ENCODE data around the gene TSPAN9.

TSPAN9 gene

GRCh38 chr12:3317481-3317815 lies 240.3 kb downstream of the TSPAN9 start:
- H3K27me3 ChIP-seq (ENCODE audit: insufficient read depth, low read depth, severe bottlenecking): no peaks in the 10 kb centered on the region
- DNase-seq: no peak
- no peak overlapping the region for H3K4me3 ChIP-seq (ENCODE audit: low read depth, low read length)
- H3K9me3 ChIP-seq (ENCODE audit: severe bottlenecking): no peaks in the 10 kb centered on the region
- no peaks in the 10 kb centered on the region; the same call in 1 of the 2 replicates for H3K36me3 ChIP-seq
- no peak overlapping the region for H3K27ac ChIP-seq
- no peak for TF ChIP-seq CTCF (IDR thresholded peaks at IDR 0.05; ENCODE audit: low read depth, low read length)

- H3K27ac ChIP-seq: no peak overlapping the region
- TF ChIP-seq CTCF (IDR thresholded peaks at IDR 0.05; ENCODE audit: low read depth, low read length): no peak
- H3K27me3 ChIP-seq (ENCODE audit: insufficient read depth, low read depth, severe bottlenecking): no peaks in the 10 kb centered on the region
- H3K36me3 ChIP-seq: no peaks in the 10 kb centered on the region; the same call in 1 of the 2 replicates
- no peak for DNase-seq
- no peak overlapping the region for H3K4me3 ChIP-seq (ENCODE audit: low read depth, low read length)
- no peaks in the 10 kb centered on the region for H3K9me3 ChIP-seq (ENCODE audit: severe bottlenecking)
Measured at GRCh38 chr12:3317841-3318501, 240.8 kb downstream of the TSPAN9 start.

- Histone ChIP-seq H3K9me3 (ENCODE audit: severe bottlenecking) (no peaks in the 10 kb centered on the region), H3K27ac (no peak overlapping the region), H3K27me3 (ENCODE audit: insufficient read depth, low read depth, severe bottlenecking) (no peaks in the 10 kb centered on the region), H3K4me3 (ENCODE audit: low read depth, low read length) (no peak overlapping the region), H3K36me3 (no peaks in the 10 kb centered on the region)
- no peak for DNase-seq
- no peak for TF ChIP-seq CTCF (IDR thresholded peaks at IDR 0.05; ENCODE audit: low read depth, low read length)
Measured at GRCh38 chr12:3319723-3320492, 242.7 kb downstream of the TSPAN9 start.

- Histone ChIP-seq H3K27me3 (ENCODE audit: insufficient read depth, low read depth, severe bottlenecking) (no peaks in the 10 kb centered on the region), H3K4me3 (ENCODE audit: low read depth, low read length) (no peak overlapping the region), H3K27ac (no peak overlapping the region), H3K9me3 (ENCODE audit: severe bottlenecking) (no peaks in the 10 kb centered on the region), H3K36me3 (peaks cover 2% of the 10 kb centered on the region; the same call in 1 of the 2 replicates)
- no peak for TF ChIP-seq CTCF (IDR thresholded peaks at IDR 0.05; ENCODE audit: low read depth, low read length)
- DNase-seq: no peak
Measured at GRCh38 chr12:3320881-3321509, 243.8 kb downstream of the TSPAN9 start.

GRCh38 chr12:3321881-3322280 lies 244.7 kb downstream of the TSPAN9 start:
- Histone ChIP-seq H3K27me3 (ENCODE audit: insufficient read depth, low read depth, severe bottlenecking) (no peaks in the 10 kb centered on the region), H3K4me3 (ENCODE audit: low read depth, low read length) (no peak overlapping the region), H3K27ac (no peak overlapping the region), H3K36me3 (peaks cover 2% of the 10 kb centered on the region; the same call in 1 of the 2 replicates), H3K9me3 (ENCODE audit: severe bottlenecking) (no peaks in the 10 kb centered on the region)
- no peak for TF ChIP-seq CTCF (IDR thresholded peaks at IDR 0.05; ENCODE audit: low read depth, low read length)
- DNase-seq: no peak

Data from WERI-Rb-1 (cell line).